Lower lobe of right lung (tissue), 2 donors: Measurements from ENCODE around the gene MB. TPM values are rescaled to one million over a fixed set of nuclear protein-coding genes. Genes with fewer than 3 reads are reported as not detected.

ENCODE experiments used
- ATAC-seq, 2 donors: fragments of 200-7000 bp; cut with Tn5 transposase; one replicate each; pipeline ENCODE4 v1.9.1; 2020 to 2022; ENCODE audit warnings: mild to moderate bottlenecking in 2 of 2, moderate library complexity in 2 of 2
- DNase-seq: peaks from one replicate; pipeline ENCODE4 v3.0.0-alpha.2; 2020
- H3K27ac ChIP-seq: fragments of 200-600 bp; one replicate; pipeline ENCODE4 v1.8.0; 2022
- H3K27me3 ChIP-seq: fragments of 200-600 bp; one replicate; pipeline ENCODE4 v1.8.0; 2022; ENCODE audit warnings: low read depth
- H3K36me3 ChIP-seq: fragments of 200-600 bp; one replicate; pipeline ENCODE4 v1.8.0; 2022; ENCODE audit warnings: mild to moderate bottlenecking
- H3K4me1 ChIP-seq: fragments of 200-600 bp; one replicate; pipeline ENCODE4 v1.8.0; 2022
- H3K4me3 ChIP-seq: fragments of 200-600 bp; one replicate; pipeline ENCODE4 v1.8.0; 2022; ENCODE audit warnings: mild to moderate bottlenecking
- H3K9me3 ChIP-seq: fragments of 200-600 bp; one replicate; pipeline ENCODE4 v1.8.0; 2022
- intact Hi-C: fragments of 100-400 bp; cut with DNase I; formaldehyde crosslinking; loops from one replicate; pipeline ENCODE4 v1.11.0; 2022
- total RNA-seq: library from RNA; stranded (reverse); fragmentation: NEBNext Ultra II Directional; extraction: Animal tissue kit (Norgen Biotek cat#: 25700); gene quantifications from one replicate; pipeline ENCODE4 v1.2.1, GENCODE V29; 2021
- TF ChIP-seq, protein P1 (sequence below): fragments of 200-600 bp; IDR thresholded peaks from one replicate; pipeline ENCODE4 v1.8.0; 2022; ENCODE audit warnings: antibody characterized with exemption, mild to moderate bottlenecking
- donor health status: DM: no; HTN: yes; CAD: no; lungs with severe emphysema.

The MB gene
- total RNA-seq, 1 donor from 2014 or later: 0.86 TPM

DNA sequence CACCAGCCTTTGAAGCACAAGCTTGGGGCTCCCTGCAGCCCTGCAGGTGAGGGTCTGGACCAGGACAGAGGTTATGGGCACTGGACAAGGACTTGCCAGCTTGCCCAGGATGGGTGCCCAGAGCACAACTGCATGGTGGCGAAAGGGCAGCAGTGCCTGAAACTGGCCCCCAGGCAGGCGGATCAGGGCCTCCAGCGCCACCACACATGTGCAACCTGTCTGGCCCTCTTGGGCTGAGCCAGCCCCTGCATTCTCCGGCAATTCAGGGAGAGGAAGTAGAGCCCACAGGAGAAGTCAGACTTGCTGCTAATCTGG, 18.8 kb downstream of the MB start:
- no peaks in the 10 kb centered on the region for H3K36me3 ChIP-seq
- H3K27ac ChIP-seq: no peak overlapping the region
- H3K9me3 ChIP-seq: no peaks in the 10 kb centered on the region
- H3K4me1 ChIP-seq: peaks cover 6% of the 10 kb centered on the region
- H3K27me3 ChIP-seq: no peaks in the 10 kb centered on the region
- H3K4me3 ChIP-seq: no peak overlapping the region
- TF ChIP-seq, protein P1, sequence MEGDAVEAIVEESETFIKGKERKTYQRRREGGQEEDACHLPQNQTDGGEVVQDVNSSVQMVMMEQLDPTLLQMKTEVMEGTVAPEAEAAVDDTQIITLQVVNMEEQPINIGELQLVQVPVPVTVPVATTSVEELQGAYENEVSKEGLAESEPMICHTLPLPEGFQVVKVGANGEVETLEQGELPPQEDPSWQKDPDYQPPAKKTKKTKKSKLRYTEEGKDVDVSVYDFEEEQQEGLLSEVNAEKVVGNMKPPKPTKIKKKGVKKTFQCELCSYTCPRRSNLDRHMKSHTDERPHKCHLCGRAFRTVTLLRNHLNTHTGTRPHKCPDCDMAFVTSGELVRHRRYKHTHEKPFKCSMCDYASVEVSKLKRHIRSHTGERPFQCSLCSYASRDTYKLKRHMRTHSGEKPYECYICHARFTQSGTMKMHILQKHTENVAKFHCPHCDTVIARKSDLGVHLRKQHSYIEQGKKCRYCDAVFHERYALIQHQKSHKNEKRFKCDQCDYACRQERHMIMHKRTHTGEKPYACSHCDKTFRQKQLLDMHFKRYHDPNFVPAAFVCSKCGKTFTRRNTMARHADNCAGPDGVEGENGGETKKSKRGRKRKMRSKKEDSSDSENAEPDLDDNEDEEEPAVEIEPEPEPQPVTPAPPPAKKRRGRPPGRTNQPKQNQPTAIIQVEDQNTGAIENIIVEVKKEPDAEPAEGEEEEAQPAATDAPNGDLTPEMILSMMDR: no peak
- DNase-seq (no peak), ATAC-seq (no peak)
- intact Hi-C loops: no loop called here

DNA sequence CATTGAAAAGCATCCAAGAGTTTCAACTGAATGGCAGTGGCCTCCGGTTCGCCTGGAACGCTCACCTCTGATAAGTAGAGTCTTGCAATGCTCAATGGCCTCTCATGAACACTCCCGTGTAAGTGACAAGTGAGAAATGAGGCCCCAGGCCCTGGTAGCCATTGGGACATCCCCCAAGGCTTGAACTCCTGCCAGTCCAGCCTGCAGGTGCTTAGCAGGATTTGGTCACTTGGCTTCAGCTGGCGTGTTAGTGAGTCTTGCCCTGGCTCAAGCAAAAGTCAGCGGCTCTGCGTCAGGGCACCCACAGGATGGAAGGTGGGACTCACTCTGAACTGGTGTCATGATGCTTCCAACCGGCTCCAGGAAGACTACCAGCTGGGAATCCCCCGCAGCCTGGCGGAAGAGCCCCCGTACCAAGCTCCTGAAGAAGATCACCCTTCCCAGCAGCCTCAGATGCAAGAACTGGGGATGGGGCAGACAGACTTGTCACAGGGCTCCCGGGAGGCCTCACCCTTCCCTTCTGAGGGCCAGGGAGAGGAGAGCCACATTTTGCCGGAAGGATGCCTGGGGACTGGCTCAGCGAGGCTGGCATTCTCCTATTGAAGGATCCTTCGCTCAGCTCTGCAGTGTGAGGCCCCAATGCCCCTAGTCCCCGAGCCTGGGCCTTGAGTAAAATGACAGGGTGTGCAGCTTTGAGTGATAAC, 19.3 kb downstream of the MB start:
- Histone ChIP-seq H3K4me3 (no peak overlapping the region), H3K9me3 (no peaks in the 10 kb centered on the region), H3K4me1 (peaks cover 6% of the 10 kb centered on the region), H3K36me3 (no peaks in the 10 kb centered on the region), H3K27me3 (no peaks in the 10 kb centered on the region), H3K27ac (no peak overlapping the region)
- TF ChIP-seq, protein P1: no peak
- ATAC-seq (peak; percentile 34 to 45), DNase-seq (peak; percentile 71)
- intact Hi-C loops: no loop called here

DNA sequence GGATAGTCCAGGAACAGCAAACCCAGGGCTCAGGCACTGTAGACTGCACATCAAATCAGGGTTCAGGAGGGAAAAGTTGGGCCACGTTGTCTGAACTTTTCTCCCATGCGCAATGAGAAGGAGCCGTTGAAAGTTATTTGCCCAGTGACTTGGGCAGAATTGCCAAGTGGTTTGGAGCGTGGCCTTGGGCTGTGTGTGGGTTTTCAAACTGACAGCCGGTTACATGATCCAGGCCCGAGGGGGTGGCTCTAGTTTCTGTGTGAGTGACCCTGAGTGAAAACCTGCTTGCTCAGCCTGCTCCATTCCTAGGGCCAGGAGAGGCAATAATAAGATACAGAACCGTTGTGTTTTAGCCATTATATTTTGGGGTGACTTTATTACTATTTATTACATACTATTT, 20.3 kb downstream of the MB start:
- DNase-seq: no peak
- intact Hi-C loops: no loop called here
- no peak overlapping the region for H3K27ac ChIP-seq

DNA sequence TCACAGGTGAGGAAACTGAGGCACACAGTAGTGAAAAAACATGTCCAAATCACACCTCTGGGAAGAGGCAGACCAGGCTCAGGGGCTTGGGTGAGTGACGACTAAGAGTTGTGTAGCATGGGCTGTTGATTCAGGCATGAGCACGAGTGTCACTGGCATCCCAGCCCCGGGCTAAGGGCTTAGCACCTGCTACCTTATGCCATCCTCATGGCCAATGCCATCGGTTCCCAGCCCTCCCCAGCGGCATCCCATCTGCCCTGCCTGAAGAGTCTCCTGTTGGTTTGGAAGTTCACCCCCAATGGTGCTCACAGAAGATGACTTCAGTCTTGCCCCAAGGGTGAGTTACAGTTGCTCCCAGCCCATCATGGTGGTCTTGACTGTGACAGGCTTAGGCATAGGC, 22.4 kb downstream of the MB start:
- intact Hi-C loops: no loop called here
- no peak overlapping the region for H3K27ac ChIP-seq
- H3K27me3 ChIP-seq: no peaks in the 10 kb centered on the region
- H3K4me3 ChIP-seq: no peak overlapping the region
- DNase-seq (no peak), ATAC-seq (no peak)
- TF ChIP-seq, protein P1: no peak
- no peaks in the 10 kb centered on the region for H3K9me3 ChIP-seq
- peaks cover 10% of the 10 kb centered on the region for H3K4me1 ChIP-seq
- no peaks in the 10 kb centered on the region for H3K36me3 ChIP-seq

More for the DNA sequence above, 20.3 kb downstream of the MB start:
- Histone ChIP-seq H3K4me1 (peaks cover 10% of the 10 kb centered on the region), H3K36me3 (no peaks in the 10 kb centered on the region), H3K27me3 (no peaks in the 10 kb centered on the region), H3K9me3 (no peaks in the 10 kb centered on the region), H3K4me3 (no peak overlapping the region)
- ATAC-seq: no peak
- TF ChIP-seq, protein P1: no peak

DNA sequence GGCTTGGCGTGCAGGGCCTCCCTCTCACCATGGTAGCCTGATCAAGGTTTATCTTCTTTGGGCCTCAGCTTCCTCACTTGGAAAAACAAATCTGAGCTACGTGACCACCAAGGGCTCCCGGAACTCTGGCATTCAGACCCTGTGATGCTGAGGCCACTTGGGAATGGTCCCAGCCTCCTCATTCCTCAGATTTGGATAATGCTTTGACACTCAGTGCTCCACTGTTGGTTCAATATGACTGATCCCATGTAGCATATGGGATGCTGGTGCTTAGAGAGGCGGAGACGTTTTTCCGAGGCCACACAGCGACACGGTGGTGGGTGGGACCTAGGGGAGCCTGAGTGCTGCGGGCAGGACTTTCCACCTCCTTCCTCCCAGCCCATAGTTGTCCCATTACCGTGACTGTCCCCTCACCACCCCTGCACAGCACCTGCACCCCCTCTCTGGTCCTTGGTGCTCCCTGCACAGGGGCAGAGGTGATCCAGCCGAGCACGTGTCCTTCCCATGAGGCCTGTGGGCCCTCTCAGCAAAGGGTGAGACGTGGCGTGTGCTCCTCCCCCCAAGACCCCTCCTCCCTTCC, 23.1 kb downstream of the MB start:
- H3K4me3 ChIP-seq: no peak overlapping the region
- H3K27me3 ChIP-seq: no peaks in the 10 kb centered on the region
- TF ChIP-seq, protein P1: no peak
- intact Hi-C loops: no loop called here
- H3K9me3 ChIP-seq: no peaks in the 10 kb centered on the region
- DNase-seq (no peak), ATAC-seq (no peak)
- H3K36me3 ChIP-seq: no peaks in the 10 kb centered on the region
- peaks cover 15% of the 10 kb centered on the region for H3K4me1 ChIP-seq
- no peak overlapping the region for H3K27ac ChIP-seq
